ENCODE measurements around the gene ACAD11.

ACAD11 gene

DNA sequence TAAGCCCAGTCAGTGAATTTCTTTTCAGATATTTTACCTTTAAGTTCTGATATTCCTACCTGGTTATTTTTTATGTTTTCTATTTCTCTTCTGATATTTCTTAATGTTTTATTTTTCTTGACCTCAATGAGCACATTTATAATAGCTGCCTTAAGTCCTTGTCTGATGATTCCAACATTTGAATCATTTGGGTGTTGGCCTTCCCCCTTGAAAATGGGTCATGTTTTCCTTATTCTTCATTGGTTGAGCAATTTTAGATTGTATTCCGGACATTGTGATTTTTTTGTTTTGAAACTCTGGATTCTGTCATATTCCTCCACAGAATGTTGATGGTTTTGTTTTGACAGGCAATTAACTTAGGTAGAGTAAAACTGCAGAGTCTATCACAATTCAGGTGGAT, 72.2 kb downstream of the ACAD11 start (continued):
- TF ChIP-seq PPARA (CRISPR knock-in tag; IDR thresholded peaks at IDR 0.05; ENCODE audit: borderline replicate concordance) = no peak
- TF ChIP-seq, protein P1, sequence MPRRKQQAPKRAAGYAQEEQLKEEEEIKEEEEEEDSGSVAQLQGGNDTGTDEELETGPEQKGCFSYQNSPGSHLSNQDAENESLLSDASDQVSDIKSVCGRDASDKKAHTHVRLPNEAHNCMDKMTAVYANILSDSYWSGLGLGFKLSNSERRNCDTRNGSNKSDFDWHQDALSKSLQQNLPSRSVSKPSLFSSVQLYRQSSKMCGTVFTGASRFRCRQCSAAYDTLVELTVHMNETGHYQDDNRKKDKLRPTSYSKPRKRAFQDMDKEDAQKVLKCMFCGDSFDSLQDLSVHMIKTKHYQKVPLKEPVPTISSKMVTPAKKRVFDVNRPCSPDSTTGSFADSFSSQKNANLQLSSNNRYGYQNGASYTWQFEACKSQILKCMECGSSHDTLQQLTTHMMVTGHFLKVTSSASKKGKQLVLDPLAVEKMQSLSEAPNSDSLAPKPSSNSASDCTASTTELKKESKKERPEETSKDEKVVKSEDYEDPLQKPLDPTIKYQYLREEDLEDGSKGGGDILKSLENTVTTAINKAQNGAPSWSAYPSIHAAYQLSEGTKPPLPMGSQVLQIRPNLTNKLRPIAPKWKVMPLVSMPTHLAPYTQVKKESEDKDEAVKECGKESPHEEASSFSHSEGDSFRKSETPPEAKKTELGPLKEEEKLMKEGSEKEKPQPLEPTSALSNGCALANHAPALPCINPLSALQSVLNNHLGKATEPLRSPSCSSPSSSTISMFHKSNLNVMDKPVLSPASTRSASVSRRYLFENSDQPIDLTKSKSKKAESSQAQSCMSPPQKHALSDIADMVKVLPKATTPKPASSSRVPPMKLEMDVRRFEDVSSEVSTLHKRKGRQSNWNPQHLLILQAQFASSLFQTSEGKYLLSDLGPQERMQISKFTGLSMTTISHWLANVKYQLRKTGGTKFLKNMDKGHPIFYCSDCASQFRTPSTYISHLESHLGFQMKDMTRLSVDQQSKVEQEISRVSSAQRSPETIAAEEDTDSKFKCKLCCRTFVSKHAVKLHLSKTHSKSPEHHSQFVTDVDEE (CRISPR knock-in tag; IDR thresholded peaks at IDR 0.05) = no peak
- TF ChIP-seq TCF4 (CRISPR knock-in tag; IDR thresholded peaks at IDR 0.05; ENCODE audit: borderline replicate concordance) = no peak
- no peak for TF ChIP-seq BACH2 (CRISPR knock-in tag; IDR thresholded peaks at IDR 0.05; ENCODE audit: borderline replicate concordance)
- TF ChIP-seq, protein P2, sequence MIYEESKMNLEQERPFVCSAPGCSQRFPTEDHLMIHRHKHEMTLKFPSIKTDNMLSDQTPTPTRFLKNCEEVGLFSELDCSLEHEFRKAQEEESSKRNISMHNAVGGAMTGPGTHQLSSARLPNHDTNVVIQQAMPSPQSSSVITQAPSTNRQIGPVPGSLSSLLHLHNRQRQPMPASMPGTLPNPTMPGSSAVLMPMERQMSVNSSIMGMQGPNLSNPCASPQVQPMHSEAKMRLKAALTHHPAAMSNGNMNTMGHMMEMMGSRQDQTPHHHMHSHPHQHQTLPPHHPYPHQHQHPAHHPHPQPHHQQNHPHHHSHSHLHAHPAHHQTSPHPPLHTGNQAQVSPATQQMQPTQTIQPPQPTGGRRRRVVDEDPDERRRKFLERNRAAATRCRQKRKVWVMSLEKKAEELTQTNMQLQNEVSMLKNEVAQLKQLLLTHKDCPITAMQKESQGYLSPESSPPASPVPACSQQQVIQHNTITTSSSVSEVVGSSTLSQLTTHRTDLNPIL (CRISPR knock-in tag; IDR thresholded peaks at IDR 0.05; ENCODE audit: low read depth) = no peak
- no peak for TF ChIP-seq SNAI2 (CRISPR knock-in tag; IDR thresholded peaks at IDR 0.05)

DNA sequence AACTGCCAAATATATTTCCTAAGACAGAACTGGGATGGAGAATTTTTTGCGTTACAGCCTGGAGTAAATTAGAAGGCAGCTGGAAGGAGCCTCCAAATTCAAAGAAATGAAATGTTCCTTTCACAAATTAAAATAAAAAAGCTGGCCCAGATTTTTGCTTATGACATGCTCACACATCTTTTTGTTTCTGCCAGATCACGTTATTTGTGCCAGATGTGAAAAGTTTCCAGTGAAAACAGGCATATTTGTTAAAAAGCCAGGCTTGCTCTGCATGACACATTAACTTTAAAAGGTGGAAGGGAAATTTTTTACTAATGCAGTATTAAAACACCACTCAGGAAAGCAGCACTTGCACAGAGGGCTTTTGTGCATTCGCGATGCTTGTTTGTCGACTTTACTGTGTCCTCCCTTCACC, 85.8 kb downstream of the ACAD11 start:
- TF ChIP-seq ZNF70 (CRISPR knock-in tag; IDR thresholded peaks at IDR 0.05) = no peak
- ATAC-seq = no peak

DNA sequence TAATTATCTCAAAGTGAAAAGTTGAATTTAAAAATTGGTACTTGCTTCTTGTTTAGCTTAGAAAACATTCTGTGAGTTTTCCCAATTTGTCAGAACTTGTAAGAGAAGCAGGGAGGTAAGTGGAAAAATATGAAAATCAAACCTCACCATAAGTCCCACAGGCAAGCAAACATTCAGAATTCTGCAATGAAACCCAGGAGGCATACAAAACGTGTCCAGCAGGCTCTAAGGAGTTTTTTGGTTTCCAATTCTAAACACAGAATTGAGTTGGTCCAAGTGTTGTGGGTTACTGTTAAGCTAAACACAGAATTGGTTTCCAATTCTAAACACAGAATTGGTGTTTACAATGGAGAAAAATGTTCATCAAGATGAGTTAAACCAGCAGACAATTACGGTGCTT, 89.6 kb downstream of the ACAD11 start:
- ATAC-seq = no peak

DNA sequence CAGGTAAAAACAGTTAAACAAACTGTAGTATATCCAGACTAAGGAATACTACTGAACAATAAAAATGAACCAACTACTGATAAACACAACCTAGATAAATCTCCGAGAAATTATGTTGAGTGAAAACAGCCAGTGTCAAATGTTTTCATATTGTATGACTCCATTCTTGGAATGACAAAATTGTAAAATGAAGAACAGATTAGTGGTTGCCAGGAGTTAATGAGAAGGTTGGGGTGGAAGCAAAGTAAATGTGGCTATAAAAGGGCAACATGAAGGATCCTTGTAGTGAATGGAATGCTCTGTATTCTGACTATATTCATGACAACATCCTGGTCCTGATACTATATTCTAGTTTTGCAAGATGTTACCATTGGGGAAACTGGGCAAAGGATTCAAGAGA, 90.0 kb downstream of the ACAD11 start:
- TF ChIP-seq SNAI2 (CRISPR knock-in tag; IDR thresholded peaks at IDR 0.05) (no peak), GLIS3 (CRISPR knock-in tag; IDR thresholded peaks at IDR 0.05) (no peak), TCF4 (CRISPR knock-in tag; IDR thresholded peaks at IDR 0.05; ENCODE audit: borderline replicate concordance) (no peak), ESRRG (CRISPR knock-in tag; IDR thresholded peaks at IDR 0.05) (no peak)
- TF ChIP-seq, protein P3, sequence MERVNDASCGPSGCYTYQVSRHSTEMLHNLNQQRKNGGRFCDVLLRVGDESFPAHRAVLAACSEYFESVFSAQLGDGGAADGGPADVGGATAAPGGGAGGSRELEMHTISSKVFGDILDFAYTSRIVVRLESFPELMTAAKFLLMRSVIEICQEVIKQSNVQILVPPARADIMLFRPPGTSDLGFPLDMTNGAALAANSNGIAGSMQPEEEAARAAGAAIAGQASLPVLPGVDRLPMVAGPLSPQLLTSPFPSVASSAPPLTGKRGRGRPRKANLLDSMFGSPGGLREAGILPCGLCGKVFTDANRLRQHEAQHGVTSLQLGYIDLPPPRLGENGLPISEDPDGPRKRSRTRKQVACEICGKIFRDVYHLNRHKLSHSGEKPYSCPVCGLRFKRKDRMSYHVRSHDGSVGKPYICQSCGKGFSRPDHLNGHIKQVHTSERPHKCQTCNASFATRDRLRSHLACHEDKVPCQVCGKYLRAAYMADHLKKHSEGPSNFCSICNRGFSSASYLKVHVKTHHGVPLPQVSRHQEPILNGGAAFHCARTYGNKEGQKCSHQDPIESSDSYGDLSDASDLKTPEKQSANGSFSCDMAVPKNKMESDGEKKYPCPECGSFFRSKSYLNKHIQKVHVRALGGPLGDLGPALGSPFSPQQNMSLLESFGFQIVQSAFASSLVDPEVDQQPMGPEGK (CRISPR knock-in tag; IDR thresholded peaks at IDR 0.05; ENCODE audit: borderline replicate concordance) = no peak
- TF ChIP-seq, protein P4, sequence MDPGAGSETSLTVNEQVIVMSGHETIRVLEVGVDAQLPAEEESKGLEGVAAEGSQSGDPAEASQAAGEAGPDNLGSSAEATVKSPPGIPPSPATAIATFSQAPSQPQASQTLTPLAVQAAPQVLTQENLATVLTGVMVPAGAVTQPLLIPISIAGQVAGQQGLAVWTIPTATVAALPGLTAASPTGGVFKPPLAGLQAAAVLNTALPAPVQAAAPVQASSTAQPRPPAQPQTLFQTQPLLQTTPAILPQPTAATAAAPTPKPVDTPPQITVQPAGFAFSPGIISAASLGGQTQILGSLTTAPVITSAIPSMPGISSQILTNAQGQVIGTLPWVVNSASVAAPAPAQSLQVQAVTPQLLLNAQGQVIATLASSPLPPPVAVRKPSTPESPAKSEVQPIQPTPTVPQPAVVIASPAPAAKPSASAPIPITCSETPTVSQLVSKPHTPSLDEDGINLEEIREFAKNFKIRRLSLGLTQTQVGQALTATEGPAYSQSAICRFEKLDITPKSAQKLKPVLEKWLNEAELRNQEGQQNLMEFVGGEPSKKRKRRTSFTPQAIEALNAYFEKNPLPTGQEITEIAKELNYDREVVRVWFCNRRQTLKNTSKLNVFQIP (CRISPR knock-in tag; IDR thresholded peaks at IDR 0.05; ENCODE audit: borderline replicate concordance, low read depth) = no peak
- peak; percentile 33; the same call in 2 of the 3 replicates for ATAC-seq

More for the DNA sequence above, 89.6 kb downstream of the ACAD11 start:
- TF ChIP-seq SNAI2 (CRISPR knock-in tag; IDR thresholded peaks at IDR 0.05) (no peak), ISL1 (CRISPR knock-in tag; IDR thresholded peaks at IDR 0.05) (no peak), CSDC2 (CRISPR knock-in tag; IDR thresholded peaks at IDR 0.05) (no peak), ZNF8 (CRISPR knock-in tag; IDR thresholded peaks at IDR 0.05) (no peak), ZNF70 (CRISPR knock-in tag; IDR thresholded peaks at IDR 0.05) (no peak), ZFP30 (CRISPR knock-in tag; IDR thresholded peaks at IDR 0.05) (no peak), ARNTL (CRISPR knock-in tag; IDR thresholded peaks at IDR 0.05; ENCODE audit: borderline replicate concordance, low read depth) (no peak), GLIS3 (CRISPR knock-in tag; IDR thresholded peaks at IDR 0.05) (no peak), RARB (CRISPR knock-in tag; IDR thresholded peaks at IDR 0.05) (no peak)
- TF ChIP-seq, protein P4 (CRISPR knock-in tag; IDR thresholded peaks at IDR 0.05; ENCODE audit: borderline replicate concordance, low read depth) = no peak

DNA sequence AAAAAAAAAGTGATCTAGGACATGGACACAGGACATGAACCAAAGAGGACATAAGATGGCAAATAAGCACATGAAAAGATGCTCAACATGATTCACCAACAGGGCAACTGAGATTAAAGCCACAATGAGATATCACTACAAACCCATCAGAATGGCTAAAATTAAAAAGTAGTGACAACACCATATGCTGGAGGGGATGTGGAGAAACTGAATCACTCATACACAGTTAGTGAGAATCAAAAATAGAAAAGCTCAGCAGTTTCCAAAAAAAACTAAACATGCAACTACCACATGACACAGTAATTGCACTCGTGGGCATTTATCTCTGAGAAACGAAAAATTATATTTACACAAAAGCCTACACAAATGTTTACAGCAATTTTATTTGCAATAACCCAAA, 90.5 kb downstream of the ACAD11 start:
- TF ChIP-seq ISL1 (CRISPR knock-in tag; IDR thresholded peaks at IDR 0.05) = no peak
- TF ChIP-seq ZFP30 (CRISPR knock-in tag; IDR thresholded peaks at IDR 0.05) = no peak
- ATAC-seq = no peak

Measured in SK-N-SH treated with all-trans-retinoic acid at 6 μM for 48 hours (cell line).